ENCODE data around the gene IGHMBP2.

DNA sequence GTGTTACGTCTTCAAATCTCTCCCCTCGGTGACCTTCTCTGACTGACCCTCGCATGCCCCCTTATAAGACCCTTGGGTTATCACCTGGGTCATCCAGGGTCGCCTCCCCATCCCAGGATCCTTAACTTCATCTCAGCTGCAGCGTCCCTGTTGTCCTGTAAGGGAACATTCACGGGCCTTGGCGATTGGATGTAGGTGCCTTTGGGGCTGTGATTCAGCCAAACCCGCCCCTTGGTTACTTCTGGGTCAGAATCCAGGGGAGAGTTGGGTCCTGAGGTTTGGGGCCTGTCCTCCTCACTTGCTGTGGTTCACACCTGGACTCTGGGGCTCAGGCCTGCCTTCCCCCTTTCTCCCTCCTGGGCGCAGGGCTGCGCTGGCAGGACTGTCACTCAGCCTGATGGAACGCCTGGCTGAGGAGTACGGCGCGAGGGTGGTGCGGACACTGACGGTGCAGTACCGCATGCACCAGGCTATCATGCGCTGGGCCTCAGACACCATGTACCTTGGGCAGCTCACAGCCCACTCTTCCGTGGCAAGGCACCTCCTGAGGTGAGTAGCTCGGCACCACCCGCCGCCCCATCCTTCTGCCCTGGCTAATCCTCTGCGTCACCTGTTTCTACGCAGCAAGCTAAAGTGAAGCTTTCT is 29.4 kb downstream of the IGHMBP2 start:
- TF ChIP-seq, protein P1, sequence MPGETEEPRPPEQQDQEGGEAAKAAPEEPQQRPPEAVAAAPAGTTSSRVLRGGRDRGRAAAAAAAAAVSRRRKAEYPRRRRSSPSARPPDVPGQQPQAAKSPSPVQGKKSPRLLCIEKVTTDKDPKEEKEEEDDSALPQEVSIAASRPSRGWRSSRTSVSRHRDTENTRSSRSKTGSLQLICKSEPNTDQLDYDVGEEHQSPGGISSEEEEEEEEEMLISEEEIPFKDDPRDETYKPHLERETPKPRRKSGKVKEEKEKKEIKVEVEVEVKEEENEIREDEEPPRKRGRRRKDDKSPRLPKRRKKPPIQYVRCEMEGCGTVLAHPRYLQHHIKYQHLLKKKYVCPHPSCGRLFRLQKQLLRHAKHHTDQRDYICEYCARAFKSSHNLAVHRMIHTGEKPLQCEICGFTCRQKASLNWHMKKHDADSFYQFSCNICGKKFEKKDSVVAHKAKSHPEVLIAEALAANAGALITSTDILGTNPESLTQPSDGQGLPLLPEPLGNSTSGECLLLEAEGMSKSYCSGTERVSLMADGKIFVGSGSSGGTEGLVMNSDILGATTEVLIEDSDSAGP (CRISPR knock-in tag; IDR thresholded peaks at IDR 0.05) = no peak
- TF ChIP-seq FIP1L1 (IDR thresholded peaks at IDR 0.05; ENCODE audit: low read depth, low read length, poor library complexity, severe bottlenecking) (no peak), SMAD4 (CRISPR knock-in tag; conservative IDR thresholded peaks at IDR 0.05) (no peak), RCOR1 (IDR thresholded peaks at IDR 0.05; ENCODE audit: borderline replicate concordance in 1 of 2, low read depth in 2 of 2, low read length in 2 of 2) (no peak), U2AF2 (optimal IDR thresholded peaks at IDR 0.05; ENCODE audit: low read depth, low read length) (no peak), ASH1L (IDR thresholded peaks at IDR 0.05; ENCODE audit: borderline replicate concordance, low read depth, partially characterized antibody) (no peak), GTF2F1 (IDR thresholded peaks at IDR 0.05; ENCODE audit: low read depth, low read length) (no peak), LEF1 (IDR thresholded peaks at IDR 0.05) (no peak), GABPA (tag; conservative IDR thresholded peaks at IDR 0.05; ENCODE audit: low read depth) (no peak), ATF1 (CRISPR knock-in tag; IDR thresholded peaks at IDR 0.05) (no peak), ATF1 (tag; IDR thresholded peaks at IDR 0.05) (no peak), CREB1 (IDR thresholded peaks at IDR 0.05) (no peak), CREB1 (CRISPR knock-in tag; IDR thresholded peaks at IDR 0.05) (no peak)
- TF ChIP-seq, protein P2, sequence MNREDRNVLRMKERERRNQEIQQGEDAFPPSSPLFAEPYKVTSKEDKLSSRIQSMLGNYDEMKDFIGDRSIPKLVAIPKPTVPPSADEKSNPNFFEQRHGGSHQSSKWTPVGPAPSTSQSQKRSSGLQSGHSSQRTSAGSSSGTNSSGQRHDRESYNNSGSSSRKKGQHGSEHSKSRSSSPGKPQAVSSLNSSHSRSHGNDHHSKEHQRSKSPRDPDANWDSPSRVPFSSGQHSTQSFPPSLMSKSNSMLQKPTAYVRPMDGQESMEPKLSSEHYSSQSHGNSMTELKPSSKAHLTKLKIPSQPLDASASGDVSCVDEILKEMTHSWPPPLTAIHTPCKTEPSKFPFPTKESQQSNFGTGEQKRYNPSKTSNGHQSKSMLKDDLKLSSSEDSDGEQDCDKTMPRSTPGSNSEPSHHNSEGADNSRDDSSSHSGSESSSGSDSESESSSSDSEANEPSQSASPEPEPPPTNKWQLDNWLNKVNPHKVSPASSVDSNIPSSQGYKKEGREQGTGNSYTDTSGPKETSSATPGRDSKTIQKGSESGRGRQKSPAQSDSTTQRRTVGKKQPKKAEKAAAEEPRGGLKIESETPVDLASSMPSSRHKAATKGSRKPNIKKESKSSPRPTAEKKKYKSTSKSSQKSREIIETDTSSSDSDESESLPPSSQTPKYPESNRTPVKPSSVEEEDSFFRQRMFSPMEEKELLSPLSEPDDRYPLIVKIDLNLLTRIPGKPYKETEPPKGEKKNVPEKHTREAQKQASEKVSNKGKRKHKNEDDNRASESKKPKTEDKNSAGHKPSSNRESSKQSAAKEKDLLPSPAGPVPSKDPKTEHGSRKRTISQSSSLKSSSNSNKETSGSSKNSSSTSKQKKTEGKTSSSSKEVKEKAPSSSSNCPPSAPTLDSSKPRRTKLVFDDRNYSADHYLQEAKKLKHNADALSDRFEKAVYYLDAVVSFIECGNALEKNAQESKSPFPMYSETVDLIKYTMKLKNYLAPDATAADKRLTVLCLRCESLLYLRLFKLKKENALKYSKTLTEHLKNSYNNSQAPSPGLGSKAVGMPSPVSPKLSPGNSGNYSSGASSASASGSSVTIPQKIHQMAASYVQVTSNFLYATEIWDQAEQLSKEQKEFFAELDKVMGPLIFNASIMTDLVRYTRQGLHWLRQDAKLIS (CRISPR knock-in tag; IDR thresholded peaks at IDR 0.05) = no peak
- TF ChIP-seq, protein P3, sequence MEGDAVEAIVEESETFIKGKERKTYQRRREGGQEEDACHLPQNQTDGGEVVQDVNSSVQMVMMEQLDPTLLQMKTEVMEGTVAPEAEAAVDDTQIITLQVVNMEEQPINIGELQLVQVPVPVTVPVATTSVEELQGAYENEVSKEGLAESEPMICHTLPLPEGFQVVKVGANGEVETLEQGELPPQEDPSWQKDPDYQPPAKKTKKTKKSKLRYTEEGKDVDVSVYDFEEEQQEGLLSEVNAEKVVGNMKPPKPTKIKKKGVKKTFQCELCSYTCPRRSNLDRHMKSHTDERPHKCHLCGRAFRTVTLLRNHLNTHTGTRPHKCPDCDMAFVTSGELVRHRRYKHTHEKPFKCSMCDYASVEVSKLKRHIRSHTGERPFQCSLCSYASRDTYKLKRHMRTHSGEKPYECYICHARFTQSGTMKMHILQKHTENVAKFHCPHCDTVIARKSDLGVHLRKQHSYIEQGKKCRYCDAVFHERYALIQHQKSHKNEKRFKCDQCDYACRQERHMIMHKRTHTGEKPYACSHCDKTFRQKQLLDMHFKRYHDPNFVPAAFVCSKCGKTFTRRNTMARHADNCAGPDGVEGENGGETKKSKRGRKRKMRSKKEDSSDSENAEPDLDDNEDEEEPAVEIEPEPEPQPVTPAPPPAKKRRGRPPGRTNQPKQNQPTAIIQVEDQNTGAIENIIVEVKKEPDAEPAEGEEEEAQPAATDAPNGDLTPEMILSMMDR (IDR thresholded peaks at IDR 0.05 in 2 of 3, conservative IDR thresholded peaks at IDR 0.05 in 1 of 3; ENCODE audit: insufficient read depth in 2 of 3, low read depth in 1 of 3, low read length in 3 of 3) = no peak
- TF ChIP-seq, protein P4, sequence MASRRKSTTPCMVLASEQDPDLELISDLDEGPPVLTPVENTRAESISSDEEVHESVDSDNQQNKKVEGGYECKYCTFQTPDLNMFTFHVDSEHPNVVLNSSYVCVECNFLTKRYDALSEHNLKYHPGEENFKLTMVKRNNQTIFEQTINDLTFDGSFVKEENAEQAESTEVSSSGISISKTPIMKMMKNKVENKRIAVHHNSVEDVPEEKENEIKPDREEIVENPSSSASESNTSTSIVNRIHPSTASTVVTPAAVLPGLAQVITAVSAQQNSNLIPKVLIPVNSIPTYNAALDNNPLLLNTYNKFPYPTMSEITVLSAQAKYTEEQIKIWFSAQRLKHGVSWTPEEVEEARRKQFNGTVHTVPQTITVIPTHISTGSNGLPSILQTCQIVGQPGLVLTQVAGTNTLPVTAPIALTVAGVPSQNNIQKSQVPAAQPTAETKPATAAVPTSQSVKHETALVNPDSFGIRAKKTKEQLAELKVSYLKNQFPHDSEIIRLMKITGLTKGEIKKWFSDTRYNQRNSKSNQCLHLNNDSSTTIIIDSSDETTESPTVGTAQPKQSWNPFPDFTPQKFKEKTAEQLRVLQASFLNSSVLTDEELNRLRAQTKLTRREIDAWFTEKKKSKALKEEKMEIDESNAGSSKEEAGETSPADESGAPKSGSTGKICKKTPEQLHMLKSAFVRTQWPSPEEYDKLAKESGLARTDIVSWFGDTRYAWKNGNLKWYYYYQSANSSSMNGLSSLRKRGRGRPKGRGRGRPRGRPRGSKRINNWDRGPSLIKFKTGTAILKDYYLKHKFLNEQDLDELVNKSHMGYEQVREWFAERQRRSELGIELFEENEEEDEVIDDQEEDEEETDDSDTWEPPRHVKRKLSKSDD (conservative IDR thresholded peaks at IDR 0.05; ENCODE audit: low read length) = no peak
